HL-60 (cell line): ENCODE measurements around the gene TTN.

ENCODE experiments used
- DNase-seq, 2 experiments: peaks; one replicate each; pipeline ENCODE4 v3.0.0-alpha.2; 2010 to 2020; ENCODE audit warnings: low read depth in 1 of 2, low spot score in 1 of 2
- H3K27ac ChIP-seq: fragments of 250-450 bp; sonication (Bioruptor Pico); replicated peaks from 2 replicates; pipeline ENCODE4 v1.5.1; 2020; ENCODE audit warnings: mild to moderate bottlenecking, moderate library complexity
- H3K27me3 ChIP-seq: fragments of 250-450 bp; sonication (Bioruptor Pico); 2 replicates; pipeline ENCODE4 v1.5.1; 2021; ENCODE audit warnings: mild to moderate bottlenecking, moderate library complexity; ENCODE audit not compliant: insufficient read depth, poor library complexity, severe bottlenecking
- H3K4me3 ChIP-seq: replicated peaks from 2 replicates; pipeline ENCODE4 v1.5.1; 2011; ENCODE audit warnings: mild to moderate bottlenecking, control low read depth, low read length; ENCODE audit not compliant: insufficient read depth
- GABPA ChIP-seq: IDR thresholded peaks from 2 replicates; pipeline ENCODE4 v1.6.1; 2012; ENCODE audit warnings: low read depth
- POLR2AphosphoS5 ChIP-seq: IDR thresholded peaks from 2 replicates; pipeline ENCODE4 v1.6.1; 2012; ENCODE audit warnings: low read depth
- SPI1 ChIP-seq: IDR thresholded peaks from 2 replicates; pipeline ENCODE4 v1.6.1; 2012; ENCODE audit warnings: low read depth, mild to moderate bottlenecking, borderline replicate concordance
- TF ChIP-seq, protein P1 (sequence below): IDR thresholded peaks from one replicate; pipeline ENCODE4 v1.5.1; 2011; ENCODE audit warnings: low read length, control low read depth, inconsistent platforms; ENCODE audit not compliant: insufficient read depth
- TF ChIP-seq, protein P2 (sequence below): IDR thresholded peaks from 2 replicates; pipeline ENCODE4 v1.6.1; 2012; ENCODE audit warnings: low read depth; ENCODE audit not compliant: insufficient replicate concordance

Gene TTN

DNA sequence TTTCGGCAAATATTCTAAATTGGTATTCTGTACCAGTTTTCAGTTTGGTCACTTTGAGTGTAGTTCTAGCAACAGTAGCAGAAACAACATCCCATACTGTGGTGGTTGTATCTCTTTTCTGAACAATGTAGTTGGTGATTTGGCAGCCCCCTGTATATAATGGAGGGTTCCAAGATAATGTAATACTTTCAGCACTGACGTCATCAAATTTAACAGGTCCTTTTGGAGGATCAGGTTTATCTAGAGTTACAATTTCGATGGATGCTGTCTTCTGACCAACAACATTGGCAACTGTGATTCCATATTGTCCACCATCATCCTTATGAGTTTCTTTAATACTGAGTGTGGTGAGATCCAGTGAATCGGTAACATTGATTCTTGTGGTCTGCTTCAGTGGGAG, 239.0 kb downstream of the TTN start:
- Histone ChIP-seq H3K4me3 (no peak overlapping the region), H3K27me3 (no peaks in the 10 kb centered on the region), H3K27ac (no peak overlapping the region)
- TF ChIP-seq, protein P1, sequence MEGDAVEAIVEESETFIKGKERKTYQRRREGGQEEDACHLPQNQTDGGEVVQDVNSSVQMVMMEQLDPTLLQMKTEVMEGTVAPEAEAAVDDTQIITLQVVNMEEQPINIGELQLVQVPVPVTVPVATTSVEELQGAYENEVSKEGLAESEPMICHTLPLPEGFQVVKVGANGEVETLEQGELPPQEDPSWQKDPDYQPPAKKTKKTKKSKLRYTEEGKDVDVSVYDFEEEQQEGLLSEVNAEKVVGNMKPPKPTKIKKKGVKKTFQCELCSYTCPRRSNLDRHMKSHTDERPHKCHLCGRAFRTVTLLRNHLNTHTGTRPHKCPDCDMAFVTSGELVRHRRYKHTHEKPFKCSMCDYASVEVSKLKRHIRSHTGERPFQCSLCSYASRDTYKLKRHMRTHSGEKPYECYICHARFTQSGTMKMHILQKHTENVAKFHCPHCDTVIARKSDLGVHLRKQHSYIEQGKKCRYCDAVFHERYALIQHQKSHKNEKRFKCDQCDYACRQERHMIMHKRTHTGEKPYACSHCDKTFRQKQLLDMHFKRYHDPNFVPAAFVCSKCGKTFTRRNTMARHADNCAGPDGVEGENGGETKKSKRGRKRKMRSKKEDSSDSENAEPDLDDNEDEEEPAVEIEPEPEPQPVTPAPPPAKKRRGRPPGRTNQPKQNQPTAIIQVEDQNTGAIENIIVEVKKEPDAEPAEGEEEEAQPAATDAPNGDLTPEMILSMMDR: no peak
- TF ChIP-seq, protein P2, sequence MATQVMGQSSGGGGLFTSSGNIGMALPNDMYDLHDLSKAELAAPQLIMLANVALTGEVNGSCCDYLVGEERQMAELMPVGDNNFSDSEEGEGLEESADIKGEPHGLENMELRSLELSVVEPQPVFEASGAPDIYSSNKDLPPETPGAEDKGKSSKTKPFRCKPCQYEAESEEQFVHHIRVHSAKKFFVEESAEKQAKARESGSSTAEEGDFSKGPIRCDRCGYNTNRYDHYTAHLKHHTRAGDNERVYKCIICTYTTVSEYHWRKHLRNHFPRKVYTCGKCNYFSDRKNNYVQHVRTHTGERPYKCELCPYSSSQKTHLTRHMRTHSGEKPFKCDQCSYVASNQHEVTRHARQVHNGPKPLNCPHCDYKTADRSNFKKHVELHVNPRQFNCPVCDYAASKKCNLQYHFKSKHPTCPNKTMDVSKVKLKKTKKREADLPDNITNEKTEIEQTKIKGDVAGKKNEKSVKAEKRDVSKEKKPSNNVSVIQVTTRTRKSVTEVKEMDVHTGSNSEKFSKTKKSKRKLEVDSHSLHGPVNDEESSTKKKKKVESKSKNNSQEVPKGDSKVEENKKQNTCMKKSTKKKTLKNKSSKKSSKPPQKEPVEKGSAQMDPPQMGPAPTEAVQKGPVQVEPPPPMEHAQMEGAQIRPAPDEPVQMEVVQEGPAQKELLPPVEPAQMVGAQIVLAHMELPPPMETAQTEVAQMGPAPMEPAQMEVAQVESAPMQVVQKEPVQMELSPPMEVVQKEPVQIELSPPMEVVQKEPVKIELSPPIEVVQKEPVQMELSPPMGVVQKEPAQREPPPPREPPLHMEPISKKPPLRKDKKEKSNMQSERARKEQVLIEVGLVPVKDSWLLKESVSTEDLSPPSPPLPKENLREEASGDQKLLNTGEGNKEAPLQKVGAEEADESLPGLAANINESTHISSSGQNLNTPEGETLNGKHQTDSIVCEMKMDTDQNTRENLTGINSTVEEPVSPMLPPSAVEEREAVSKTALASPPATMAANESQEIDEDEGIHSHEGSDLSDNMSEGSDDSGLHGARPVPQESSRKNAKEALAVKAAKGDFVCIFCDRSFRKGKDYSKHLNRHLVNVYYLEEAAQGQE: no peak
- no peak for TF ChIP-seq SPI1
- no peak for TF ChIP-seq POLR2AphosphoS5
- no peak for TF ChIP-seq GABPA
- DNase-seq: no peak

DNA sequence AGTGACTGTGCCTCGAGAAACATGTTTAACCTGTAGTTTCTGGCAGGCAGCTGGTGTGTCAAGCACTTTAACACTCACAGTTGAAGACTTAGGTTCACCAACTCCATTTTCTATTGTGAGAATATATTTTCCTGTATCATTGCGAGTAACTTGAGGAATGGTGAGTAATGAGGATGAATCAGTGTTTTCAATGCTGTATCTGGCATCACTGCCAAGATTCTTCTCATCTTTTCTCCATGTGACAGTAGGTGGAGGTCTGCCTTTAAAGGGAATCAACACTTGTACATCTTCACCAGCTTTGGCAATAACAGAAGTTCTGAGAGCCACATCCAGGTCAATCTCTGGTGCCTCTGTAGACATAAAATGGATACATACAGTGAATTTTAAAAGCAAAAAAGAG, 254.2 kb downstream of the TTN start:
- no peak for DNase-seq
- TF ChIP-seq, protein P1: no peak
- no peak for TF ChIP-seq POLR2AphosphoS5
- TF ChIP-seq, protein P2: no peak
- TF ChIP-seq GABPA: no peak
- TF ChIP-seq SPI1: no peak

DNA sequence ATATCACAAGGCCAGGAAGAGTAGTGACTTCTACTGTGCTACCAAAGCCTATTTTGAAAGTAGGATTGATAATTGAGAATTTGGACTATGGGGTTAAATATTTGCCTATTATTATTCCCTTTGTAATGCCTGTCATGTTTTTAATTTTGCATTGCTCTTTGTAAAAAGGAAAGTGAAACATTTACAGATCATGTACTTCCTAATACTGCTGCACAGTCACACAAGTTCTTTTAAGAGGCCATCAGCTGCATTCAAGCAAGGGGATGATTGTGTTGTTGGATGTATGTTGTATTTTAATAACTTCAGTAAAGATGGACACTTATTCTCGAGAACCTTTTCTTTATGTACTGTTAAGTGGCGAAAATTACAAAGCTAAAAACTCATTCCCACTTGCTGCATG, 256.9 kb downstream of the TTN start:
- TF ChIP-seq, protein P1: no peak
- TF ChIP-seq GABPA (no peak), POLR2AphosphoS5 (no peak), SPI1 (no peak)
- TF ChIP-seq, protein P2: no peak
- Histone ChIP-seq H3K4me3 (no peak overlapping the region), H3K27ac (no peak overlapping the region), H3K27me3 (no peaks in the 10 kb centered on the region)
- no peak for DNase-seq

More for the DNA sequence above, 254.2 kb downstream of the TTN start:
- Histone ChIP-seq H3K4me3 (no peak overlapping the region), H3K27me3 (no peaks in the 10 kb centered on the region), H3K27ac (no peak overlapping the region)
